NCI-H460 (cell line): ENCODE results near the gene DCXR. TPM values are rescaled to one million over a fixed set of nuclear protein-coding genes. Genes with fewer than 3 reads are reported as not detected.

Experiments used
- DNase-seq: peaks from one replicate; pipeline ENCODE4 v3.0.0-alpha.2; 2016; ENCODE audit warnings: low read depth; ENCODE audit errors: extremely low read depth
- total RNA-seq: library from RNA; depleted of rRNA; stranded (reverse); fragments of >200 nt; shearing (Covaris generic); gene quantifications from 2 replicates; pipeline ENCODE4 v1.2.3, GENCODE V29; 2014; rRNA removed

Gene DCXR
- total RNA-seq, 1 experiment from 2014 or later: 44.3 TPM

GRCh38 chr17:81986606-81987005, 50.9 kb downstream of the DCXR start:
- no peak for DNase-seq

Other genes starting within 250 kb of the DCXR start
- 0.40 and 0.58 TPM in 2 replicates for gene GCGR, start 233.5 kb downstream of the DCXR start, total RNA-seq
- gene MCRIP1, start 204.4 kb downstream of the DCXR start, total RNA-seq: 25.6 and 31.7 TPM in 2 replicates
- gene PPP1R27, start 202.6 kb downstream of the DCXR start, total RNA-seq: not detected in 2 replicates
- 800 and 860 TPM in 2 replicates for gene P4HB, start 177.2 kb downstream of the DCXR start, total RNA-seq
- gene ARHGDIA, start 166.4 kb downstream of the DCXR start, total RNA-seq: 175 and 178 TPM in 2 replicates
- gene ALYREF, start 146.1 kb downstream of the DCXR start, total RNA-seq: 130 and 142 TPM in 2 replicates
- 137 and 139 TPM in 2 replicates for gene ANAPC11, start 146.0 kb downstream of the DCXR start, total RNA-seq
- gene NPB, start 135.5 kb downstream of the DCXR start, total RNA-seq: 0.05 TPM in 1 of 2 replicates, not detected in the other
- gene PCYT2, start 126.3 kb downstream of the DCXR start, total RNA-seq: 2.7 and 3.4 TPM in 2 replicates
- 18.1 and 19.7 TPM in 2 replicates for gene SIRT7, start 119.5 kb downstream of the DCXR start, total RNA-seq
- 62.5 and 64.3 TPM in 2 replicates for gene MAFG, start 110.0 kb downstream of the DCXR start, total RNA-seq
- 210 and 242 TPM in 2 replicates for gene PYCR1, start 100.4 kb downstream of the DCXR start, total RNA-seq
- gene MYADML2, start 90.5 kb downstream of the DCXR start, total RNA-seq: not detected in 2 replicates
- 0.15 TPM in 1 of 2 replicates, not detected in the other for gene NOTUM, start 76.5 kb downstream of the DCXR start, total RNA-seq
- gene ASPSCR1, start 60.1 kb downstream of the DCXR start, total RNA-seq: 20.5 and 21.1 TPM in 2 replicates
- 46.6 and 51.4 TPM in 2 replicates for gene CENPX, start 14.8 kb downstream of the DCXR start, total RNA-seq
- 6.1 and 7.4 TPM in 2 replicates for gene LRRC45, start 14.4 kb downstream of the DCXR start, total RNA-seq
- 19.0 and 25.5 TPM in 2 replicates for gene RAC3, start 6.0 kb downstream of the DCXR start, total RNA-seq
- gene RFNG, start 14.1 kb upstream of the DCXR start, total RNA-seq: 25.5 and 26.5 TPM in 2 replicates
- 100 and 102 TPM in 2 replicates for gene GPS1, start 14.2 kb upstream of the DCXR start, total RNA-seq
- 123 and 176 TPM in 2 replicates for gene DUS1L, start 28.1 kb upstream of the DCXR start, total RNA-seq
- 53.8 and 54.7 TPM in 2 replicates for gene FASN, start 60.5 kb upstream of the DCXR start, total RNA-seq
- gene CCDC57, start 175.1 kb upstream of the DCXR start, total RNA-seq: 21.2 and 21.3 TPM in 2 replicates
- 217 and 220 TPM in 2 replicates for gene SLC16A3, start 191.3 kb upstream of the DCXR start, total RNA-seq
- 26.6 and 31.6 TPM in 2 replicates for gene CSNK1D, start 236.0 kb upstream of the DCXR start, total RNA-seq